NCI-H345 treated with DMSO at 0.1 percent for 48 hours (cell line): ENCODE data around the gene OR10H1.
"Not testable (repeated sequence)": the region's sequence is repeated elsewhere in the genome, so short reads cannot be mapped to it uniquely, and the experiment has no call there.

Experiments used
- DNase-seq: peaks from one replicate; lab custom pipeline; 2025; ENCODE audit not compliant: unreplicated experiment; lab: John Stamatoyannopoulos, UW

OR10H1 gene

GRCh38 chr19:15815306-15815705 lies at the start of gene OR10H1:
Gene OR10H1 (minus strand): TSS chr19:15815664. CDS start chr19:15808037, 7,627 bp downstream.
- no peak for DNase-seq

- no peak for DNase-seq
Measured at GRCh38 chr19:15864824-15865223, 49.4 kb upstream of the OR10H1 start.

GRCh38 chr19:15863272-15863671 lies 47.8 kb upstream of the OR10H1 start:
- DNase-seq, result no peak

GRCh38 chr19:15862444-15862843 lies 47.0 kb upstream of the OR10H1 start:
- no peak for DNase-seq

- DNase-seq, result no peak
Measured at GRCh38 chr19:15860522-15860921, 45.1 kb upstream of the OR10H1 start.

- no peak for DNase-seq
Measured at GRCh38 chr19:15859187-15859586, 43.7 kb upstream of the OR10H1 start.

- DNase-seq, result no peak
Measured at GRCh38 chr19:15850385-15850784, 34.9 kb upstream of the OR10H1 start.

GRCh38 chr19:15846923-15847322 lies 31.5 kb upstream of the OR10H1 start:
- no peak for DNase-seq

GRCh38 chr19:15843894-15844222 lies 28.4 kb upstream of the OR10H1 start:
- DNase-seq, result not testable (repeated sequence)

- no peak for DNase-seq
Measured at GRCh38 chr19:15843203-15843893, 27.9 kb upstream of the OR10H1 start.

GRCh38 chr19:15841875-15842569 lies 26.6 kb upstream of the OR10H1 start:
- no peak for DNase-seq

GRCh38 chr19:15840833-15841232 lies 25.4 kb upstream of the OR10H1 start:
- DNase-seq, result no peak

- not testable (repeated sequence) for DNase-seq
Measured at GRCh38 chr19:15839888-15840287, 24.4 kb upstream of the OR10H1 start.

- DNase-seq, result no peak
Measured at GRCh38 chr19:15838351-15838750, 22.9 kb upstream of the OR10H1 start.

- DNase-seq, result no peak
Measured at GRCh38 chr19:15837221-15837731, 21.8 kb upstream of the OR10H1 start.

- DNase-seq, result no peak
Measured at GRCh38 chr19:15836330-15837220, 21.1 kb upstream of the OR10H1 start.

- DNase-seq, result not testable (repeated sequence)
Measured at GRCh38 chr19:15835565-15836329, 20.3 kb upstream of the OR10H1 start.

GRCh38 chr19:15834232-15834631 lies 18.8 kb upstream of the OR10H1 start:
- DNase-seq, result not testable (repeated sequence)

- DNase-seq, result no peak
Measured at GRCh38 chr19:15831626-15832025, 16.2 kb upstream of the OR10H1 start.

GRCh38 chr19:15829786-15830185 lies 14.3 kb upstream of the OR10H1 start:
- no peak for DNase-seq

GRCh38 chr19:15829306-15829698 lies 13.8 kb upstream of the OR10H1 start:
- DNase-seq, result no peak
